Left renal cortex interstitium (tissue), 4 donors: ENCODE results near the gene ENOX1. TPM values are rescaled to one million over a fixed set of nuclear protein-coding genes. Genes with fewer than 3 reads are reported as not detected.
A peak's percentile ranks its signal among the peaks of the same experiment; 100 is the strongest.
"Not testable (repeated sequence)": the region's sequence is repeated elsewhere in the genome, so short reads cannot be mapped to it uniquely, and the experiment has no call there.

Source experiments
- DNase-seq, 4 donors: peaks; one replicate each; pipeline ENCODE4 v3.0.0-alpha.2; 2013; ENCODE audit warnings: low read depth in 4 of 4, low spot score in 2 of 4, missing footprints in 1 of 4
- polyA plus RNA-seq, 4 donors: library from polyadenylated mRNA; unstranded; fragments of 120-200 nt; gene quantifications; one replicate each; pipeline ENCODE4 v1.2.1, GENCODE V29; 2013; ENCODE audit not compliant: insufficient read length in 4 of 4

The ENOX1 gene
- polyA plus RNA-seq, 4 donors, result 9.6 to 12.0 (median 10.6) TPM

DNA sequence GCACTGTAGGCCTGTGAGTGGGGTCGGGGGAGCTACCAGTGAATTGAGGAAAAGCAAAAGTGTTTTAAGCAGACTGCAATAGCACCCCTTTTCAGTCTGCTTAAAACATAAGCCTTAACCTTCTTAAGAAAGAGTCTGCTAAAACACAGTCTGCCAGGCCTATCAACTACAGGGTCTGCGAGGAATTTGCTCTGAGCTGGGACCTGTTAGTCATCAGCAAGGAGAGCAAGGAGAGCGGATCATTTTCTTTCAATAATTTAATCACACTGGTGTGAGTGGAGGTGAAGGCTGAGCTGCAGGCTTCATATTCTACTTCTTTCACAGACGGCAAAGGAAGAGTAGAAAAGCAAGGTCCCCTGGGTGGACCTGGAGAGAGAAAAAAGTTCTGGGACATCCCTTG is 342.7 kb downstream of the ENOX1 start:
- DNase-seq, result no peak

GRCh38 chr13:43441899-43442499 is 344.8 kb downstream of the ENOX1 start:
- DNase-seq, result no peak

- no peak for DNase-seq
Observed at GRCh38 chr13:43441464-43441863, 345.3 kb downstream of the ENOX1 start.

GRCh38 chr13:43434191-43434590 is 352.6 kb downstream of the ENOX1 start:
- no peak for DNase-seq

GRCh38 chr13:43433691-43434141 is 353.1 kb downstream of the ENOX1 start:
- DNase-seq, result no peak

GRCh38 chr13:43432958-43433357 is 353.8 kb downstream of the ENOX1 start:
- DNase-seq, result no peak

DNA sequence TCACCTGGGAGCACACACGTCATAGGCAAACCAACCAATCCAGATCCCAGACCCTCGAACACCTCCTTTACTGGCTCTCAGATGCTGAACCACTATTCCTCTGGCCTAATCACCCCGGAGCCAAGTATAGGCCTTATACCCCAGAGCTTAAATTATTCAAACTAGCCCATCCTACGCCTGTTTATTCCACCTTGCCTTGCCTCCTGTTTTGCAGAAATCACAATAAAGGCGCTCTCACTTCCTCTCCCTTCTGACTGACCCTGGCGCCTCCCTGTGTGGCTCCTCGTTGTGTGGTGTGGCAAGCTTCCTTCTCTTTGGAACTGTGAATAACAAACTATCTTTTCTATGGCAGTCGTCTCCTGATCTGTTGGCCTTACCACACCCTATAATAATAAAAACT is 354.9 kb downstream of the ENOX1 start:
- DNase-seq, result no peak

DNA sequence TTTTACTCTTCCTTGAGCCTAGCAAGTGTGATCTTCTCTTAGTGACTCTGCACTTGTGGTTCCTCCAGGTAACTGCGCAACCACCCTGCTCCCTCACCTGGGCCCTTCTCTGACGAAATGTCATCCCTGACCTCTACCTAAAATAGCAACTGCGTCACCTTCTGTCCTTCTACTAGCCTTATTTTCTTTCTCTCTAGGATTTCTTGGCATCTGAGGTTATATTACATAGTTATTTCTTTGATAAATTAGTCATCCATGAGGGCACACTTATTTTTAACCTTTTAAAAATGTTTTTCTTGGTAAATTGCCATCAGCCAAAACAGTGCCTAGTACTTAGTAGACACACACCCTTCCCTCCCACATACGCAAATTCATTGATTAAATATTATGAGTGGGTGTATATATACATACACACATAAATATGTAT is 355.5 kb downstream of the ENOX1 start:
- DNase-seq, result no peak

GRCh38 chr13:43428545-43429296 is 358.1 kb downstream of the ENOX1 start:
- no peak for DNase-seq

- DNase-seq, result no peak
Observed at GRCh38 chr13:43426355-43426754, 360.4 kb downstream of the ENOX1 start.

- no peak for DNase-seq
Observed at GRCh38 chr13:43425234-43425633, 361.5 kb downstream of the ENOX1 start.

GRCh38 chr13:43424412-43424811 is 362.4 kb downstream of the ENOX1 start:
- DNase-seq, result peak in 1 of 4 donors; percentile 10

- DNase-seq, result no peak
Observed at GRCh38 chr13:43422116-43422515, 364.7 kb downstream of the ENOX1 start.

- DNase-seq, result not testable (repeated sequence)
Observed at GRCh38 chr13:43416842-43417241, 369.9 kb downstream of the ENOX1 start.

GRCh38 chr13:43416408-43416807 is 370.4 kb downstream of the ENOX1 start:
- not testable (repeated sequence) for DNase-seq

GRCh38 chr13:43415903-43416391 is 370.8 kb downstream of the ENOX1 start:
- not testable (repeated sequence) for DNase-seq

- DNase-seq, result no peak
Observed at GRCh38 chr13:43414111-43414510, 372.7 kb downstream of the ENOX1 start.

- no peak for DNase-seq
Observed at GRCh38 chr13:43411741-43412140, 375.0 kb downstream of the ENOX1 start.

DNA sequence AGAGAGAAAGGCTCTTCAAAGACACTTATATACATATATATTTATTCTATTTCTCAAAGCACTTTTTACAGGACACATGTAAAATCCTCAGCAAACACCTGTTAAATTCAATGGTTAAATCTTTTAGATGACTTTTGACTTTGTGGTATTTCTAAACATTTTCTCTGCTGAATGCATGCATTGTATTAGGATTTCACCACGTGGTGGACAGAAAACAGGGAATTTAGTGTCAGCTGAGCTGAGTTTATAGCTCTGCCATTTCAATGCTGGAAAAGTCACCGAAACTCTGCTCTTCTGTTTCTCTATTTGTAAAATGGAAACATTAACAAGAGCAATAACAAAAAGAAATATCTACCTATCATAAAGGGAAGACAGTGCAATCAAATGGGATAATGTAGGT is 375.6 kb downstream of the ENOX1 start:
- DNase-seq, result no peak

GRCh38 chr13:43408274-43408673 is 378.5 kb downstream of the ENOX1 start:
- DNase-seq, result no peak

GRCh38 chr13:43407023-43407581 is 379.7 kb downstream of the ENOX1 start:
- no peak for DNase-seq

DNA sequence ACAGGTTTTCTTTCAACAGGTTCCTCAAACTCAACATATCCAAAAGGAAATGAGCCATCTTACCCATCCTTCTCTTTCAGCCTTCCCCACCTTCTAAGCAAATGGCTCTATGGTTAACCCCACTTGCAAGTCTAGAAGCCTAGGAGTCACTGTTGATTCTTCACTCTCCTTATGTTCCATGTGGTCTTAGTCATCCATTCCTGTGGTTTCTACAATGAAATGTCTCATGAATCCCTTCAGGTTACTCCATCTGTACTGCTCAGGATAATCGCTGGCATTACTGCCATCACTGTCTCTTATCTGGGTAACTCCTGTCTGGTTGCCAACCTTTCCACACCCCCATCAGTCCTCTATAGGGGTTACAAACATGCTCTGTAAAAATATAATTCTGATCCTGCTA is 381.3 kb downstream of the ENOX1 start:
- no peak for DNase-seq
